ENCODE results near the gene CITED2. TPM values are rescaled to one million over a fixed set of nuclear protein-coding genes. Genes with fewer than 3 reads are reported as not detected.

The CITED2 gene
- total RNA-seq, 1 experiment from 2014 or later = 46.1 TPM

GRCh38 chr6:139381216-139381865, 6.9 kb upstream of the CITED2 start:
- Histone ChIP-seq H3K36me3 (ENCODE audit: control insufficient read depth in 1 of 2, insufficient read depth in 2 of 2, low read length in 2 of 2) (no peaks in the 10 kb centered on the region), H2AFZ (ENCODE audit: low read depth, low read length, poor library complexity, severe bottlenecking) (no peak overlapping the region), H3K9me2 (ENCODE audit: insufficient read depth) (no peaks in the 10 kb centered on the region), H4K20me1 (ENCODE audit: insufficient read depth) (no peaks in the 10 kb centered on the region), H3K9me3 (ENCODE audit: control insufficient read depth in 1 of 2, insufficient read depth in 1 of 2, low read depth in 1 of 2, low read length in 2 of 2) (no peaks in the 10 kb centered on the region), H3K27me3 (ENCODE audit: insufficient read depth, low read length) (no peaks in the 10 kb centered on the region), H3K4me3 (replicated peaks in 1 of 2; ENCODE audit: low read depth in 1 of 2, low read length in 2 of 2) (no peak overlapping the region), H3K4me1 (ENCODE audit: control insufficient read depth in 1 of 2, insufficient read depth in 2 of 2, low read length in 2 of 2) (peaks cover 20 to 37% of the 10 kb centered on the region in 2 experiments), H3K4me2 (ENCODE audit: low read length) (no peak overlapping the region), H3K27ac (ENCODE audit: low read depth, low read length) (no peak overlapping the region), H3K79me2 (ENCODE audit: insufficient read depth, low read length) (no peaks in the 10 kb centered on the region), H3K9ac (ENCODE audit: low read length) (no peak overlapping the region)
- RAD21 ChIA-PET (ENCODE audit: low non-redundant PET in 1 of 2, low total read pairs in 2 of 2, uncharacterized antibody in 2 of 2, unreplicated experiment in 2 of 2) = no interaction called here
- ATAC-seq = no peak
- DNase-seq (ENCODE audit: low read depth, low spot score) = no peak
- intact Hi-C loops (cut with micrococcal nuclease) = no loop called here
- BruUV-seq (replicated peaks) = no TSS peak
- POLR2A ChIA-PET = no interaction called here
- CTCF ChIA-PET = interaction anchor here (1.1 kb wide), 1 partner anchor 12 kb away, joined by 4 read pairs; no protein-coding TSS in a partner anchor
- no peak for TF ChIP-seq FOSL1 (IDR thresholded peaks at IDR 0.05; ENCODE audit: low read depth)
- TF ChIP-seq SRF (IDR thresholded peaks at IDR 0.05; ENCODE audit: low read depth) = no peak
- TF ChIP-seq ZBTB33 (IDR thresholded peaks at IDR 0.05; ENCODE audit: extremely low read depth, insufficient replicate concordance, low read length) = no peak

GRCh38 chr6:139380611-139381010, 6.2 kb upstream of the CITED2 start:
- H3K4me1 ChIP-seq (ENCODE audit: control insufficient read depth in 1 of 2, insufficient read depth in 2 of 2, low read length in 2 of 2) = peaks cover 21 to 45% of the 10 kb centered on the region in 2 experiments
- ChIA-PET RAD21 (ENCODE audit: low non-redundant PET in 1 of 2, low total read pairs in 2 of 2, uncharacterized antibody in 2 of 2, unreplicated experiment in 2 of 2) (no interaction called here), POLR2A (no interaction called here), CTCF (interaction anchor here (1.1 kb wide), 1 partner anchor 11 kb away, joined by 4 read pairs; no protein-coding TSS in a partner anchor)
- no peaks in the 10 kb centered on the region for H4K20me1 ChIP-seq (ENCODE audit: insufficient read depth)
- H3K9ac ChIP-seq (ENCODE audit: low read length) = no peak overlapping the region
- no peak overlapping the region for H3K27ac ChIP-seq (ENCODE audit: low read depth, low read length)
- no peak for DNase-seq (ENCODE audit: low read depth, low spot score)
- no TSS peak for BruUV-seq (replicated peaks)
- H3K9me2 ChIP-seq (ENCODE audit: insufficient read depth) = no peaks in the 10 kb centered on the region
- H3K79me2 ChIP-seq (ENCODE audit: insufficient read depth, low read length) = no peaks in the 10 kb centered on the region
- no peak overlapping the region for H2AFZ ChIP-seq (ENCODE audit: low read depth, low read length, poor library complexity, severe bottlenecking)
- H3K9me3 ChIP-seq (ENCODE audit: control insufficient read depth in 1 of 2, insufficient read depth in 1 of 2, low read depth in 1 of 2, low read length in 2 of 2) = no peaks in the 10 kb centered on the region
- no peaks in the 10 kb centered on the region for H3K27me3 ChIP-seq (ENCODE audit: insufficient read depth, low read length)
- H3K4me3 ChIP-seq (replicated peaks in 1 of 2; ENCODE audit: low read depth in 1 of 2, low read length in 2 of 2) = no peak overlapping the region
- no peak overlapping the region for H3K4me2 ChIP-seq (ENCODE audit: low read length)
- H3K36me3 ChIP-seq (ENCODE audit: control insufficient read depth in 1 of 2, insufficient read depth in 2 of 2, low read length in 2 of 2) = no peaks in the 10 kb centered on the region
- intact Hi-C loops (cut with micrococcal nuclease) = no loop called here
- ATAC-seq = no peak
- TF ChIP-seq ATF3 (IDR thresholded peaks at IDR 0.05) (no peak), CTCF (IDR thresholded peaks at IDR 0.05 in 2 of 3, conservative IDR thresholded peaks at IDR 0.05 in 1 of 3; ENCODE audit: borderline replicate concordance in 1 of 3, insufficient read depth in 1 of 3, low read depth in 2 of 3, low read length in 2 of 3) (no peak), ELF1 (IDR thresholded peaks at IDR 0.05; ENCODE audit: borderline replicate concordance, low read depth) (no peak), ZFX (IDR thresholded peaks at IDR 0.05) (no peak), SIN3A (IDR thresholded peaks at IDR 0.05; ENCODE audit: low read depth) (no peak), TCF7L2 (IDR thresholded peaks at IDR 0.05; ENCODE audit: borderline replicate concordance, extremely low read depth, insufficient read depth, insufficient read length) (no peak), JUND (IDR thresholded peaks at IDR 0.05) (no peak), EZH2 (IDR thresholded peaks at IDR 0.05) (no peak), EGR1 (IDR thresholded peaks at IDR 0.05; ENCODE audit: low read depth) (no peak), ZNF274 (IDR thresholded peaks at IDR 0.05; ENCODE audit: low read depth, low read length) (no peak), MAX (IDR thresholded peaks at IDR 0.05) (no peak), POLR2AphosphoS5 (IDR thresholded peaks at IDR 0.05; ENCODE audit: low read depth, low read length) (no peak), CEBPB (IDR thresholded peaks at IDR 0.05; ENCODE audit: low read depth) (no peak), EZH2phosphoT487 (IDR thresholded peaks at IDR 0.05; ENCODE audit: borderline replicate concordance) (no peak)

Measured in HCT116 (cell line).